ENCODE data around the gene CCDC200. TPM values are rescaled to one million over a fixed set of nuclear protein-coding genes. Genes with fewer than 3 reads are reported as not detected.
A peak's percentile ranks its signal among the peaks of the same experiment; 100 is the strongest.

The CCDC200 gene
- total and polyA plus RNA-seq, 2 of the 13 experiments (the other 11 are each of a cell fraction or from before 2014, with no cell fraction given), result not detected

GRCh38 chr17:43176119-43176570, 52.3 kb downstream of the CCDC200 start (continued):
- TF ChIP-seq, protein P1, sequence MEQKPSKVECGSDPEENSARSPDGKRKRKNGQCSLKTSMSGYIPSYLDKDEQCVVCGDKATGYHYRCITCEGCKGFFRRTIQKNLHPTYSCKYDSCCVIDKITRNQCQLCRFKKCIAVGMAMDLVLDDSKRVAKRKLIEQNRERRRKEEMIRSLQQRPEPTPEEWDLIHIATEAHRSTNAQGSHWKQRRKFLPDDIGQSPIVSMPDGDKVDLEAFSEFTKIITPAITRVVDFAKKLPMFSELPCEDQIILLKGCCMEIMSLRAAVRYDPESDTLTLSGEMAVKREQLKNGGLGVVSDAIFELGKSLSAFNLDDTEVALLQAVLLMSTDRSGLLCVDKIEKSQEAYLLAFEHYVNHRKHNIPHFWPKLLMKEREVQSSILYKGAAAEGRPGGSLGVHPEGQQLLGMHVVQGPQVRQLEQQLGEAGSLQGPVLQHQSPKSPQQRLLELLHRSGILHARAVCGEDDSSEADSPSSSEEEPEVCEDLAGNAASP (CRISPR knock-in tag; IDR thresholded peaks at IDR 0.05; ENCODE audit: borderline replicate concordance), result no peak; the same call in 1 of the 2 replicates
- TF ChIP-seq ZNF546 (CRISPR knock-in tag; conservative IDR thresholded peaks at IDR 0.05), result no peak
- peak; percentile 86; the same call in 1 of the 2 replicates for TF ChIP-seq SOX5 (CRISPR knock-in tag; IDR thresholded peaks at IDR 0.05; ENCODE audit: borderline replicate concordance)
- no peak for TF ChIP-seq REST (IDR thresholded peaks at IDR 0.05; ENCODE audit: borderline replicate concordance in 1 of 2, low read depth in 1 of 2, low read length in 2 of 2)
- no peak for TF ChIP-seq ZFP82 (CRISPR knock-in tag; IDR thresholded peaks at IDR 0.05; ENCODE audit: borderline replicate concordance)
- TF ChIP-seq TRIM22 (IDR thresholded peaks at IDR 0.05), result no peak
- TF ChIP-seq ZNF513 (CRISPR knock-in tag; conservative IDR thresholded peaks at IDR 0.05), result no peak
- TF ChIP-seq EHMT2 (IDR thresholded peaks at IDR 0.05; ENCODE audit: borderline replicate concordance, low read depth, low read length), result 0 out of 2 replicates have a peak, but pooled peaks have one; percentile 22
- TF ChIP-seq, protein P2, sequence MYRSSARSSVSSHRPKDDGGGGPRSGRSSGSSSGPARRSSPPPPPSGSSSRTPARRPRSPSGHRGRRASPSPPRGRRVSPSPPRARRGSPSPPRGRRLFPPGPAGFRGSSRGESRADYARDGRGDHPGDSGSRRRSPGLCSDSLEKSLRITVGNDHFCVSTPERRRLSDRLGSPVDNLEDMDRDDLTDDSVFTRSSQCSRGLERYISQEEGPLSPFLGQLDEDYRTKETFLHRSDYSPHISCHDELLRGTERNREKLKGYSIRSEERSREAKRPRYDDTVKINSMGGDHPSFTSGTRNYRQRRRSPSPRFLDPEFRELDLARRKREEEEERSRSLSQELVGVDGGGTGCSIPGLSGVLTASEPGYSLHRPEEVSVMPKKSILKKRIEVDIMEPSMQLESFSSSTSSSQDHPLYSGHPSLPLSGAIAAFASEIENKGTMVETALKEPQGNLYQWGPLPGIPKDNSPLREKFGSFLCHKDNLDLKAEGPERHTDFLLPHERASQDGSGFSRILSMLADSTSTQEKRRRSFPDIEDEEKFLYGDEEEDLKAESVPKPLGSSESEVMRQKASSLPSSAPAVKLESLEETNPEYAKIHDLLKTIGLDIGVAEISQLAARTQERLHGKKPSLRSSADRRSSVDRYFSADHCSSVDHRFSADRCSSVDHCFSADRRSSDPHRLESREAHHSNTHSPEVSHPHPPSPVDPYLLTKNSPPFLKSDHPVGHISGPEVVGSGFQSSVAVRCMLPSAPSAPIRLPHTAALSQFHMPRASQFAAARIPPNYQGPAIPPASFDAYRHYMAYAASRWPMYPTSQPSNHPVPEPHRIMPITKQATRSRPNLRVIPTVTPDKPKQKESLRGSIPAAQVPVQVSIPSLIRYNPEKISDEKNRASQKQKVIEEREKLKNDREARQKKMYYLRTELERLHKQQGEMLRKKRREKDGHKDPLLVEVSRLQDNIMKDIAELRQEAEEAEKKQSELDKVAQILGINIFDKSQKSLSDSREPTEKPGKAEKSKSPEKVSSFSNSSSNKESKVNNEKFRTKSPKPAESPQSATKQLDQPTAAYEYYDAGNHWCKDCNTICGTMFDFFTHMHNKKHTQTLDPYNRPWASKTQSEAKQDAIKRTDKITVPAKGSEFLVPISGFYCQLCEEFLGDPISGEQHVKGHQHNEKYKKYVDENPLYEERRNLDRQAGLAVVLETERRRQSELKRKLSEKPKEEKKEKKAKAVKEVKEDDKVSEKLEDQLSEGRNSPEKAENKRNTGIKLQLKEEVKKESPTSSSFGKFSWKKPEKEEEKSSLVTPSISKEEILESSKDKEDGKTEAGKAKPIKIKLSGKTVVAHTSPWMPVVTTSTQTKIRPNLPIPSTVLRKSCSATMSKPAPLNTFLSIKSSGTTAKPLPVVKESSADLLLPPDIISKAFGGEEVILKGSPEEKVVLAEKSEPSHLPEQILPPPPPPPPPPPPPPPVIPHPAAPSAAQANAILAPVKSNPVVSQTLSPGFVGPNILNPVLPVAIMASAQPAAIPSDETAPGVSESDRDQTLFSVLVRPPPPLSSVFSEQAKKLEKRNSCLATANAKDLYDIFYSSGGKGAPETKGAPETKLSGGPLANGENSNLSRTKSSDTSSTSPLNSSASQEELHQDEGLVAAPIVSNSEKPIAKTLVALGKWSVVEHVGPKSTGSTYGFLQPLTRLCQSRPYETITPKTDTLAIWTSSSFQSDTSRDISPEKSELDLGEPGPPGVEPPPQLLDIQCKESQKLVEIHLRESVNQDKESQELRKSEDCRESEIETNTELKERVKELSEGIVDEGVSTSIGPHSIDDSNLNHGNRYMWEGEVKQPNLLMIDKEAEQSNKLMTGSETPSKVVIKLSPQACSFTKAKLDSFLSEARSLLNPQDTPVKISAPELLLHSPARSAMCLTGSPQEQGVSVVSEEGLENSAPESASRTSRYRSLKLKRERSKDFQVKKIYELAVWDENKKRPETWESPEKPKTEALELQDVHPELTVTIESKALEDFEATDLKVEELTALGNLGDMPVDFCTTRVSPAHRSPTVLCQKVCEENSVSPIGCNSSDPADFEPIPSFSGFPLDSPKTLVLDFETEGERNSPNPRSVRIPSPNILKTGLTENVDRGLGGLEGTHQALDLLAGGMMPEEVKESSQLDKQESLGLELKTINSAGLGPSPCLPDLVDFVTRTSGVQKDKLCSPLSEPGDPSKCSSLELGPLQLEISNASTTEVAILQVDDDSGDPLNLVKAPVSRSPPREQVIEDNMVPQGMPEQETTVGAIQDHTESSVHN (CRISPR knock-in tag; IDR thresholded peaks at IDR 0.05), result no peak

Data from HepG2 (cell line).